ENCODE results near the gene MYMK. TPM values are rescaled to one million over a fixed set of nuclear protein-coding genes. Genes with fewer than 3 reads are reported as not detected.

Gene MYMK
- total and polyA plus RNA-seq, 2 experiments from 2014 or later, result not detected

DNA sequence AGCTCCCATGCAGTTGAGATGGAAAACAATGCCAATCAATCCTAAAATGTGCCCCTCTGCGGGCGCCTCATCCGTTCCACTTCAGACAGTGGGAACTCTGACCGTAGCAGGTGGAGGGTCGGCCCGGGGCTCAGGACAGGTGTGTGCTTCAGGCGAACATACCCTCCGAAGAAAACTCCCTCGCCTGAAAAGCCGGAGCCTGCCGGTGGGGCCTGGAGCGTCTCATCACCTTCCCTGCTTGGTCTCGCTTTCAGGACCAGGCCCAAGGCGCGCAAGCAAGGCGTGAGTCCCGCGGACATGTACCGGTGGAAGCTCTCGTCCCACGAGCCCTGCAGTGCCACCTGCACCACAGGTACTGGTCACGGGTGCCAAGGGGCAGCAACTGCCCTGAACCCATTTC is 36.2 kb upstream of the MYMK start:
- no peak for DNase-seq (ENCODE audit: low spot score)
- Histone ChIP-seq H3K4me2 (no peak overlapping the region), H3K27ac (ENCODE audit: low read depth) (no peak overlapping the region), H3K4me1 (ENCODE audit: insufficient read depth) (peaks cover 5% of the 10 kb centered on the region), H3K36me3 (ENCODE audit: insufficient read depth) (no peaks in the 10 kb centered on the region), H3K27me3 (ENCODE audit: insufficient read depth) (no peaks in the 10 kb centered on the region), H2AFZ (no peak overlapping the region), H3F3A (replicated peaks; ENCODE audit: low read depth) (no peaks in the 10 kb centered on the region), H4K20me1 (replicated peaks; ENCODE audit: insufficient read depth) (no peaks in the 10 kb centered on the region), H3K4me3 (no peak overlapping the region), H3K79me2 (replicated peaks; ENCODE audit: insufficient read depth) (no peaks in the 10 kb centered on the region), H3K9me2 (ENCODE audit: insufficient read depth) (no peaks in the 10 kb centered on the region)
- Mint-ChIP-seq H3K4me3 (no peak overlapping the region), H3K4me1 (peaks cover 35% of the 10 kb centered on the region), H3K27ac (no peak overlapping the region), H3K36me3 (ENCODE audit: low read depth) (no peaks in the 10 kb centered on the region), H3K9me3 (no peaks in the 10 kb centered on the region; the same call in 2 of the 3 replicates), H3K27me3 (ENCODE audit: insufficient read depth, low read depth, poor library complexity) (peaks cover 14% of the 10 kb centered on the region)
- ATAC-seq, result no peak
- TF ChIP-seq, protein P1, sequence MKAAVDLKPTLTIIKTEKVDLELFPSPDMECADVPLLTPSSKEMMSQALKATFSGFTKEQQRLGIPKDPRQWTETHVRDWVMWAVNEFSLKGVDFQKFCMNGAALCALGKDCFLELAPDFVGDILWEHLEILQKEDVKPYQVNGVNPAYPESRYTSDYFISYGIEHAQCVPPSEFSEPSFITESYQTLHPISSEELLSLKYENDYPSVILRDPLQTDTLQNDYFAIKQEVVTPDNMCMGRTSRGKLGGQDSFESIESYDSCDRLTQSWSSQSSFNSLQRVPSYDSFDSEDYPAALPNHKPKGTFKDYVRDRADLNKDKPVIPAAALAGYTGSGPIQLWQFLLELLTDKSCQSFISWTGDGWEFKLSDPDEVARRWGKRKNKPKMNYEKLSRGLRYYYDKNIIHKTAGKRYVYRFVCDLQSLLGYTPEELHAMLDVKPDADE (IDR thresholded peaks at IDR 0.05), result no peak
- TF ChIP-seq EZH2 (IDR thresholded peaks at IDR 0.05; ENCODE audit: low read depth, unreplicated experiment) (no peak), STAT1 (IDR thresholded peaks at IDR 0.05; ENCODE audit: unreplicated experiment) (no peak), EZH2phosphoT487 (IDR thresholded peaks at IDR 0.05; ENCODE audit: unreplicated experiment) (no peak), NANOG (IDR thresholded peaks at IDR 0.05; ENCODE audit: borderline replicate concordance) (no peak), CREB1 (CRISPR knock-in tag; IDR thresholded peaks at IDR 0.05; ENCODE audit: low read depth) (no peak), ZNF114 (CRISPR knock-in tag; IDR thresholded peaks at IDR 0.05) (no peak), POLR2AphosphoS5 (IDR thresholded peaks at IDR 0.05; ENCODE audit: low read depth) (no peak), ZNF331 (CRISPR knock-in tag; IDR thresholded peaks at IDR 0.05; ENCODE audit: low read depth) (no peak), JUNB (IDR thresholded peaks at IDR 0.05; ENCODE audit: unreplicated experiment) (no peak)
- TF ChIP-seq, protein P2, sequence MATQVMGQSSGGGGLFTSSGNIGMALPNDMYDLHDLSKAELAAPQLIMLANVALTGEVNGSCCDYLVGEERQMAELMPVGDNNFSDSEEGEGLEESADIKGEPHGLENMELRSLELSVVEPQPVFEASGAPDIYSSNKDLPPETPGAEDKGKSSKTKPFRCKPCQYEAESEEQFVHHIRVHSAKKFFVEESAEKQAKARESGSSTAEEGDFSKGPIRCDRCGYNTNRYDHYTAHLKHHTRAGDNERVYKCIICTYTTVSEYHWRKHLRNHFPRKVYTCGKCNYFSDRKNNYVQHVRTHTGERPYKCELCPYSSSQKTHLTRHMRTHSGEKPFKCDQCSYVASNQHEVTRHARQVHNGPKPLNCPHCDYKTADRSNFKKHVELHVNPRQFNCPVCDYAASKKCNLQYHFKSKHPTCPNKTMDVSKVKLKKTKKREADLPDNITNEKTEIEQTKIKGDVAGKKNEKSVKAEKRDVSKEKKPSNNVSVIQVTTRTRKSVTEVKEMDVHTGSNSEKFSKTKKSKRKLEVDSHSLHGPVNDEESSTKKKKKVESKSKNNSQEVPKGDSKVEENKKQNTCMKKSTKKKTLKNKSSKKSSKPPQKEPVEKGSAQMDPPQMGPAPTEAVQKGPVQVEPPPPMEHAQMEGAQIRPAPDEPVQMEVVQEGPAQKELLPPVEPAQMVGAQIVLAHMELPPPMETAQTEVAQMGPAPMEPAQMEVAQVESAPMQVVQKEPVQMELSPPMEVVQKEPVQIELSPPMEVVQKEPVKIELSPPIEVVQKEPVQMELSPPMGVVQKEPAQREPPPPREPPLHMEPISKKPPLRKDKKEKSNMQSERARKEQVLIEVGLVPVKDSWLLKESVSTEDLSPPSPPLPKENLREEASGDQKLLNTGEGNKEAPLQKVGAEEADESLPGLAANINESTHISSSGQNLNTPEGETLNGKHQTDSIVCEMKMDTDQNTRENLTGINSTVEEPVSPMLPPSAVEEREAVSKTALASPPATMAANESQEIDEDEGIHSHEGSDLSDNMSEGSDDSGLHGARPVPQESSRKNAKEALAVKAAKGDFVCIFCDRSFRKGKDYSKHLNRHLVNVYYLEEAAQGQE (IDR thresholded peaks at IDR 0.05; ENCODE audit: unreplicated experiment), result no peak
- TF ChIP-seq, protein P3, sequence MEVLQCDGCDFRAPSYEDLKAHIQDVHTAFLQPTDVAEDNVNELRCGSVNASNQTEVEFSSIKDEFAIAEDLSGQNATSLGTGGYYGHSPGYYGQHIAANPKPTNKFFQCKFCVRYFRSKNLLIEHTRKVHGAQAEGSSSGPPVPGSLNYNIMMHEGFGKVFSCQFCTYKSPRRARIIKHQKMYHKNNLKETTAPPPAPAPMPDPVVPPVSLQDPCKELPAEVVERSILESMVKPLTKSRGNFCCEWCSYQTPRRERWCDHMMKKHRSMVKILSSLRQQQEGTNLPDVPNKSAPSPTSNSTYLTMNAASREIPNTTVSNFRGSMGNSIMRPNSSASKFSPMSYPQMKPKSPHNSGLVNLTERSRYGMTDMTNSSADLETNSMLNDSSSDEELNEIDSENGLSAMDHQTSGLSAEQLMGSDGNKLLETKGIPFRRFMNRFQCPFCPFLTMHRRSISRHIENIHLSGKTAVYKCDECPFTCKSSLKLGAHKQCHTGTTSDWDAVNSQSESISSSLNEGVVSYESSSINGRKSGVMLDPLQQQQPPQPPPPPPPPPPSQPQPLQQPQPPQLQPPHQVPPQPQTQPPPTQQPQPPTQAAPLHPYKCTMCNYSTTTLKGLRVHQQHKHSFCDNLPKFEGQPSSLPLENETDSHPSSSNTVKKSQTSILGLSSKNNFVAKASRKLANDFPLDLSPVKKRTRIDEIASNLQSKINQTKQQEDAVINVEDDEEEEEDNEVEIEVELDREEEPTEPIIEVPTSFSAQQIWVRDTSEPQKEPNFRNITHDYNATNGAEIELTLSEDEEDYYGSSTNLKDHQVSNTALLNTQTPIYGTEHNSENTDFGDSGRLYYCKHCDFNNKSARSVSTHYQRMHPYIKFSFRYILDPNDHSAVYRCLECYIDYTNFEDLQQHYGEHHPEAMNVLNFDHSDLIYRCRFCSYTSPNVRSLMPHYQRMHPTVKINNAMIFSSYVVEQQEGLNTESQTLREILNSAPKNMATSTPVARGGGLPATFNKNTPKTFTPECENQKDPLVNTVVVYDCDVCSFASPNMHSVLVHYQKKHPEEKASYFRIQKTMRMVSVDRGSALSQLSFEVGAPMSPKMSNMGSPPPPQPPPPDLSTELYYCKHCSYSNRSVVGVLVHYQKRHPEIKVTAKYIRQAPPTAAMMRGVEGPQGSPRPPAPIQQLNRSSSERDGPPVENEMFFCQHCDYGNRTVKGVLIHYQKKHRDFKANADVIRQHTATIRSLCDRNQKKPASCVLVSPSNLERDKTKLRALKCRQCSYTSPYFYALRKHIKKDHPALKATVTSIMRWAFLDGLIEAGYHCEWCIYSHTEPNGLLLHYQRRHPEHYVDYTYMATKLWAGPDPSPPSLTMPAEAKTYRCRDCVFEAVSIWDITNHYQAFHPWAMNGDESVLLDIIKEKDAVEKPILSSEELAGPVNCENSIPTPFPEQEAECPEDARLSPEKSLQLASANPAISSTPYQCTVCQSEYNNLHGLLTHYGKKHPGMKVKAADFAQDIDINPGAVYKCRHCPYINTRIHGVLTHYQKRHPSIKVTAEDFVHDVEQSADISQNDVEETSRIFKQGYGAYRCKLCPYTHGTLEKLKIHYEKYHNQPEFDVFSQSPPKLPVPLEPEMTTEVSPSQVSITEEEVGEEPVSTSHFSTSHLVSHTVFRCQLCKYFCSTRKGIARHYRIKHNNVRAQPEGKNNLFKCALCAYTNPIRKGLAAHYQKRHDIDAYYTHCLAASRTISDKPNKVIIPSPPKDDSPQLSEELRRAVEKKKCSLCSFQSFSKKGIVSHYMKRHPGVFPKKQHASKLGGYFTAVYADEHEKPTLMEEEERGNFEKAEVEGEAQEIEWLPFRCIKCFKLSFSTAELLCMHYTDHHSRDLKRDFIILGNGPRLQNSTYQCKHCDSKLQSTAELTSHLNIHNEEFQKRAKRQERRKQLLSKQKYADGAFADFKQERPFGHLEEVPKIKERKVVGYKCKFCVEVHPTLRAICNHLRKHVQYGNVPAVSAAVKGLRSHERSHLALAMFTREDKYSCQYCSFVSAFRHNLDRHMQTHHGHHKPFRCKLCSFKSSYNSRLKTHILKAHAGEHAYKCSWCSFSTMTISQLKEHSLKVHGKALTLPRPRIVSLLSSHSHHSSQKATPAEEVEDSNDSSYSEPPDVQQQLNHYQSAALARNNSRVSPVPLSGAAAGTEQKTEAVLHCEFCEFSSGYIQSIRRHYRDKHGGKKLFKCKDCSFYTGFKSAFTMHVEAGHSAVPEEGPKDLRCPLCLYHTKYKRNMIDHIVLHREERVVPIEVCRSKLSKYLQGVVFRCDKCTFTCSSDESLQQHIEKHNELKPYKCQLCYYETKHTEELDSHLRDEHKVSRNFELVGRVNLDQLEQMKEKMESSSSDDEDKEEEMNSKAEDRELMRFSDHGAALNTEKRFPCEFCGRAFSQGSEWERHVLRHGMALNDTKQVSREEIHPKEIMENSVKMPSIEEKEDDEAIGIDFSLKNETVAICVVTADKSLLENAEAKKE (CRISPR knock-in tag; IDR thresholded peaks at IDR 0.05), result no peak
- TF ChIP-seq, protein P4, sequence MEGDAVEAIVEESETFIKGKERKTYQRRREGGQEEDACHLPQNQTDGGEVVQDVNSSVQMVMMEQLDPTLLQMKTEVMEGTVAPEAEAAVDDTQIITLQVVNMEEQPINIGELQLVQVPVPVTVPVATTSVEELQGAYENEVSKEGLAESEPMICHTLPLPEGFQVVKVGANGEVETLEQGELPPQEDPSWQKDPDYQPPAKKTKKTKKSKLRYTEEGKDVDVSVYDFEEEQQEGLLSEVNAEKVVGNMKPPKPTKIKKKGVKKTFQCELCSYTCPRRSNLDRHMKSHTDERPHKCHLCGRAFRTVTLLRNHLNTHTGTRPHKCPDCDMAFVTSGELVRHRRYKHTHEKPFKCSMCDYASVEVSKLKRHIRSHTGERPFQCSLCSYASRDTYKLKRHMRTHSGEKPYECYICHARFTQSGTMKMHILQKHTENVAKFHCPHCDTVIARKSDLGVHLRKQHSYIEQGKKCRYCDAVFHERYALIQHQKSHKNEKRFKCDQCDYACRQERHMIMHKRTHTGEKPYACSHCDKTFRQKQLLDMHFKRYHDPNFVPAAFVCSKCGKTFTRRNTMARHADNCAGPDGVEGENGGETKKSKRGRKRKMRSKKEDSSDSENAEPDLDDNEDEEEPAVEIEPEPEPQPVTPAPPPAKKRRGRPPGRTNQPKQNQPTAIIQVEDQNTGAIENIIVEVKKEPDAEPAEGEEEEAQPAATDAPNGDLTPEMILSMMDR (conservative IDR thresholded peaks at IDR 0.05; ENCODE audit: low read depth in 2 of 2), result no peak

Measured in GM23338 (cell line).